ENCODE measurements around the gene RANBP1. TPM values are rescaled to one million over a fixed set of nuclear protein-coding genes. Genes with fewer than 3 reads are reported as not detected.

RANBP1 gene
- total and polyA plus RNA-seq, 4 experiments from 2014 or later: 61.9 to 111 (median 77.4) TPM

GRCh38 chr22:20145832-20146223 lies 29.9 kb downstream of the RANBP1 start:
- no peaks in the 10 kb centered on the region for H3K27me3 ChIP-seq (ENCODE audit: insufficient read depth, low read length)
- H3K4me3 ChIP-seq (ENCODE audit: low read length in 2 of 2): no peak overlapping the region
- ChIA-PET CTCF (ENCODE audit: partially characterized antibody) (no interaction called here), POLR2A (ENCODE audit: partially characterized antibody) (no interaction called here)
- H3K9me3 ChIP-seq (ENCODE audit: control insufficient read depth in 1 of 2, low read length in 2 of 2): no peaks in the 10 kb centered on the region
- H3K27ac ChIP-seq (ENCODE audit: low read depth, low read length): no peak overlapping the region
- no peaks in the 10 kb centered on the region for H3K36me3 ChIP-seq (ENCODE audit: insufficient read depth, low read length)
- Mint-ChIP-seq H3K27ac (no peak overlapping the region), H3K4me3 (no peak overlapping the region), H3K9me3 (no peaks in the 10 kb centered on the region), H3K4me1 (no peaks in the 10 kb centered on the region), H3K36me3 (peaks cover 0 to 3% of the 10 kb centered on the region in 2 donors), H3K27me3 (no peaks in the 10 kb centered on the region)
- H3K4me1 ChIP-seq (ENCODE audit: insufficient read depth, low read length): no peaks in the 10 kb centered on the region
- DNase-seq: no peak
- intact Hi-C loops (cut with micrococcal nuclease): no loop called here

GRCh38 chr22:20146777-20147176 lies 30.9 kb downstream of the RANBP1 start:
- ChIA-PET CTCF (ENCODE audit: partially characterized antibody) (no interaction called here), POLR2A (ENCODE audit: partially characterized antibody) (no interaction called here)
- Histone ChIP-seq H3K27ac (ENCODE audit: low read depth, low read length) (no peak overlapping the region), H3K4me3 (ENCODE audit: low read length in 2 of 2) (no peak overlapping the region), H3K4me1 (ENCODE audit: insufficient read depth, low read length) (no peaks in the 10 kb centered on the region), H3K9me3 (ENCODE audit: control insufficient read depth in 1 of 2, low read length in 2 of 2) (no peaks in the 10 kb centered on the region), H3K27me3 (ENCODE audit: insufficient read depth, low read length) (no peaks in the 10 kb centered on the region), H3K36me3 (ENCODE audit: insufficient read depth, low read length) (no peaks in the 10 kb centered on the region)
- intact Hi-C loops (cut with micrococcal nuclease): no loop called here
- Mint-ChIP-seq H3K4me3 (no peak overlapping the region), H3K27ac (no peak overlapping the region), H3K27me3 (no peaks in the 10 kb centered on the region), H3K4me1 (no peaks in the 10 kb centered on the region), H3K9me3 (no peaks in the 10 kb centered on the region), H3K36me3 (peaks cover 0 to 3% of the 10 kb centered on the region in 2 donors)
- DNase-seq: no peak

- H3K27ac ChIP-seq (ENCODE audit: low read depth, low read length): no peak overlapping the region
- Mint-ChIP-seq H3K4me3 (no peak overlapping the region), H3K27me3 (no peaks in the 10 kb centered on the region), H3K36me3 (peaks cover 0 to 3% of the 10 kb centered on the region in 2 donors), H3K9me3 (no peaks in the 10 kb centered on the region), H3K4me1 (no peaks in the 10 kb centered on the region), H3K27ac (no peak overlapping the region)
- ChIA-PET CTCF (ENCODE audit: partially characterized antibody) (no interaction called here), POLR2A (ENCODE audit: partially characterized antibody) (no interaction called here)
- intact Hi-C loops (cut with micrococcal nuclease): no loop called here
- H3K4me1 ChIP-seq (ENCODE audit: insufficient read depth, low read length): no peaks in the 10 kb centered on the region
- H3K4me3 ChIP-seq (ENCODE audit: low read length in 2 of 2): no peak overlapping the region
- DNase-seq: no peak
- H3K9me3 ChIP-seq (ENCODE audit: control insufficient read depth in 1 of 2, low read length in 2 of 2): no peaks in the 10 kb centered on the region
- no peaks in the 10 kb centered on the region for H3K27me3 ChIP-seq (ENCODE audit: insufficient read depth, low read length)
- H3K36me3 ChIP-seq (ENCODE audit: insufficient read depth, low read length): no peaks in the 10 kb centered on the region
These were observed 31.5 kb downstream of the RANBP1 start for GRCh38 chr22:20147237-20147988.

GRCh38 chr22:20148414-20148813 lies 32.5 kb downstream of the RANBP1 start:
- peaks cover 0 to 3% of the 10 kb centered on the region in 2 donors for H3K36me3 Mint-ChIP-seq
- H3K4me3 ChIP-seq (ENCODE audit: low read length in 2 of 2): no peak overlapping the region
- H3K36me3 ChIP-seq (ENCODE audit: insufficient read depth, low read length): no peaks in the 10 kb centered on the region
- H3K4me1 ChIP-seq (ENCODE audit: insufficient read depth, low read length): no peaks in the 10 kb centered on the region
- no peak overlapping the region for H3K27ac Mint-ChIP-seq
- no peaks in the 10 kb centered on the region for H3K9me3 ChIP-seq (ENCODE audit: control insufficient read depth in 1 of 2, low read length in 2 of 2)
- H3K27me3 Mint-ChIP-seq: no peaks in the 10 kb centered on the region
- no peaks in the 10 kb centered on the region for H3K4me1 Mint-ChIP-seq
- H3K27me3 ChIP-seq (ENCODE audit: insufficient read depth, low read length): no peaks in the 10 kb centered on the region
- no peak overlapping the region for H3K27ac ChIP-seq (ENCODE audit: low read depth, low read length)
- H3K9me3 Mint-ChIP-seq: no peaks in the 10 kb centered on the region
- intact Hi-C loops (cut with micrococcal nuclease): no loop called here
- H3K4me3 Mint-ChIP-seq: no peak overlapping the region
- POLR2A ChIA-PET (ENCODE audit: partially characterized antibody): interaction anchor here (1.2 kb wide), 1 partner anchor 9 kb away, joined by 3 read pairs; no protein-coding TSS in a partner anchor
- no peak for DNase-seq
- CTCF ChIA-PET (ENCODE audit: partially characterized antibody): no interaction called here

GRCh38 chr22:20149257-20150250 lies 33.6 kb downstream of the RANBP1 start:
- no peaks in the 10 kb centered on the region for H3K27me3 Mint-ChIP-seq
- H3K4me1 ChIP-seq (ENCODE audit: insufficient read depth, low read length): no peaks in the 10 kb centered on the region
- no peaks in the 10 kb centered on the region for H3K36me3 ChIP-seq (ENCODE audit: insufficient read depth, low read length)
- CTCF ChIA-PET (ENCODE audit: partially characterized antibody): no interaction called here
- no peaks in the 10 kb centered on the region for H3K27me3 ChIP-seq (ENCODE audit: insufficient read depth, low read length)
- DNase-seq: no peak
- H3K9me3 Mint-ChIP-seq: no peaks in the 10 kb centered on the region
- H3K4me3 Mint-ChIP-seq: no peak overlapping the region
- POLR2A ChIA-PET (ENCODE audit: partially characterized antibody): no interaction called here
- intact Hi-C loops (cut with micrococcal nuclease): no loop called here
- H3K9me3 ChIP-seq (ENCODE audit: control insufficient read depth in 1 of 2, low read length in 2 of 2): no peaks in the 10 kb centered on the region
- H3K4me3 ChIP-seq (ENCODE audit: low read length in 2 of 2): no peak overlapping the region
- H3K27ac ChIP-seq (ENCODE audit: low read depth, low read length): no peak overlapping the region
- no peaks in the 10 kb centered on the region for H3K4me1 Mint-ChIP-seq
- no peaks in the 10 kb centered on the region for H3K36me3 Mint-ChIP-seq
- no peak overlapping the region for H3K27ac Mint-ChIP-seq

- Mint-ChIP-seq H3K4me1 (no peaks in the 10 kb centered on the region), H3K4me3 (no peak within 1 kb of the TSS), H3K27me3 (no peaks in the 10 kb centered on the region), H3K27ac (peak within 1 kb of the TSS in 2 of 7 donors; percentile 6 to 9), H3K9me3 (no peaks in the 10 kb centered on the region), H3K36me3 (no peaks in the 10 kb centered on the region)
- Histone ChIP-seq H3K4me3 (ENCODE audit: low read length in 2 of 2) (no peak within 1 kb of the TSS), H3K27ac (ENCODE audit: low read depth, low read length) (no peak within 1 kb of the TSS), H3K27me3 (ENCODE audit: insufficient read depth, low read length) (no peaks in the 10 kb centered on the region), H3K9me3 (ENCODE audit: control insufficient read depth in 1 of 2, low read length in 2 of 2) (no peaks in the 10 kb centered on the region), H3K4me1 (ENCODE audit: insufficient read depth, low read length) (no peaks in the 10 kb centered on the region), H3K36me3 (ENCODE audit: insufficient read depth, low read length) (no peaks in the 10 kb centered on the region)
- intact Hi-C loops (cut with micrococcal nuclease): no loop called here
- CTCF ChIA-PET (ENCODE audit: partially characterized antibody): interaction anchor here (0.6 to 0.8 kb wide), 2 partner anchors 133 to 195 kb away, joined by 3 read pairs; no protein-coding TSS in a partner anchor
- DNase-seq: no peak
- POLR2A ChIA-PET (ENCODE audit: partially characterized antibody): no interaction called here
These were observed 34.7 kb downstream of the RANBP1 start, which contains the start of gene CCDC188 for GRCh38 chr22:20150381-20151275. TSS of gene CCDC188 (minus strand) at chr22:20151055. CDS start at chr22:20150986, 69 bp downstream.
